Left renal pelvis (tissue), 4 donors: ENCODE results near the gene DPP7. TPM values are rescaled to one million over a fixed set of nuclear protein-coding genes. Genes with fewer than 3 reads are reported as not detected.
"Not testable (repeated sequence)": the region's sequence is repeated elsewhere in the genome, so short reads cannot be mapped to it uniquely, and the experiment has no call there.

Experiments
- DNase-seq, 4 donors: peaks; one replicate each; pipeline ENCODE4 v3.0.0-alpha.2; 2013; ENCODE audit warnings: low read depth in 4 of 4, low spot score in 3 of 4
- polyA plus RNA-seq, 4 donors: library from polyadenylated mRNA; unstranded; fragments of 120-200 nt; gene quantifications; one replicate each; pipeline ENCODE4 v1.2.1, GENCODE V29; 2013; ENCODE audit not compliant: insufficient read length in 4 of 4

The DPP7 gene
- polyA plus RNA-seq, 4 donors = 11.1 to 34.8 (median 17.9) TPM

- DNase-seq = no peak
Observed at GRCh38 chr9:137134191-137134590, 19.7 kb upstream of the DPP7 start.

GRCh38 chr9:137130176-137130755 is 15.7 kb upstream of the DPP7 start:
- no peak for DNase-seq

GRCh38 chr9:137129456-137130175 is 15.1 kb upstream of the DPP7 start:
- DNase-seq = peak; percentile 67 to 75 (median 69)

GRCh38 chr9:137128862-137129455 is 14.4 kb upstream of the DPP7 start:
- no peak for DNase-seq

GRCh38 chr9:137128158-137128861 is 13.8 kb upstream of the DPP7 start:
- DNase-seq = no peak

- DNase-seq = no peak
Observed at GRCh38 chr9:137127301-137128157, 13.0 kb upstream of the DPP7 start.

GRCh38 chr9:137126786-137127185 is 12.3 kb upstream of the DPP7 start:
- DNase-seq = no peak

GRCh38 chr9:137123952-137124462 is 9.5 kb upstream of the DPP7 start:
- DNase-seq = not testable (repeated sequence)

GRCh38 chr9:137123468-137123837 is 8.9 kb upstream of the DPP7 start:
- no peak for DNase-seq

GRCh38 chr9:137122796-137123467 is 8.4 kb upstream of the DPP7 start:
- DNase-seq = not testable (repeated sequence)

GRCh38 chr9:137121927-137122795 is 7.6 kb upstream of the DPP7 start:
- not testable (repeated sequence) for DNase-seq

GRCh38 chr9:137118092-137118603 is 3.6 kb upstream of the DPP7 start:
- DNase-seq = not testable (repeated sequence)

GRCh38 chr9:137117269-137117731 is 2.8 kb upstream of the DPP7 start:
- DNase-seq = no peak

- DNase-seq = no peak
Observed at GRCh38 chr9:137116728-137117127, 2.2 kb upstream of the DPP7 start.

- DNase-seq = no peak
Observed at GRCh38 chr9:137116027-137116507, 1.5 kb upstream of the DPP7 start.

- no peak for DNase-seq
Observed at GRCh38 chr9:137115394-137116026, 977 bp upstream of the DPP7 start.

- DNase-seq = no peak
Observed at GRCh38 chr9:137114220-137114612, 317 bp downstream of the DPP7 start.
